A375 (cell line): ENCODE measurements around the gene ZCRB1. TPM values are rescaled to one million over a fixed set of nuclear protein-coding genes. Genes with fewer than 3 reads are reported as not detected.

Source experiments
- small RNA-seq: library from RNA; depleted of rRNA; stranded (forward); fragments of <200 nt; gene quantifications from one replicate; pipeline ENCODE3, GENCODE V24; 2014
- total RNA-seq: library from RNA; depleted of rRNA; stranded (reverse); fragments of >200 nt; shearing (Covaris generic); gene quantifications from 2 replicates; pipeline ENCODE4 v1.2.3, GENCODE V29; 2014; rRNA removed

Gene ZCRB1
- 48.5 and 57.2 TPM in 2 replicates for total RNA-seq

DNA sequence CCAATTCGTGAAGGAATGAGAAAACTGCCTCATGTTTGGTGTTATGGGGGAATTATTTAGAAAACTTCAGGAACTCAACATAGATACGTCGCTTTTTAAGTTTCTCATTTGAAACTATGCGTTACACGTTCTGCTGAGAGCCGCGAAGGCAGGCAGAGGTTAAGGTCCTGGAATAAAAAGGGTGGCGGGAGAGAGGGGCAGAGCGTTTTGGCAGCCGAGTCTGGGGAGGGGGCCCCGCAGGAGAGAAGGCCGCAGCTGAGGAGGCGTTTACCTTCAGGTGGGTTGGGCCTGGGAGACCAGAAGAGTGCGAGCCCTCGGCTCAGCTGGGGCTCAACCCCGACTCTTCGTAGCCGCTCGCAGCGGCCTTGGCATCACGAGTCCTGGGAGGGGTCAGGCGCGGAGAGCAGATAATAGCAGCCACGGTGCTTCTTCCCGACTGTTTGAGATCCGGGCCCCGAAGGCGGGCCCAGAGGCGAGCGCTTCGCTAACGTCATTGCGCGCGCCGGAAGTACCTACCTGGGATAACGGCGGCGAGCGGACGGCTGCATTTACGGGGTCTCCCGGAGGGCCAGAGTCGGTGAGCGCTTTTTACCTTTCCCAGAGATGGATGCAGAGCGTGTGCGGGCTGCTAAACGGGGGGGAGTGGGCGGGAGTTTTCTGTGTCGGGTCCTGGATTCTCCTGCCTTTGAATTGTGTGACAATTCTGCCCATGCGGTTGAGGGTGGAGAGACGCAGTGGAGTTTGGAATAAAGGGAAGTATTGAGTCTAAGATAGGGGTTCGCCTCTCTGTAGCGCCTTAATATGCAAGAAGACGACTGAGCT is at the start of gene ZCRB1, which contains the start of gene PPHLN1:
TSS of gene ZCRB1 (minus strand) at position 442 of the 822 bp plus-strand sequence. CDS start 1,992 bp downstream, outside the sequence.
TSS of gene PPHLN1 (plus strand) at position 515 of the 822 bp plus-strand sequence. CDS start 9,736 bp downstream, outside the sequence.

Small RNAs within 50 kb of the gene (small RNA-seq; reads per million reads assigned to genes)
- gene MIR7851 (not detected), gene RF00090 (not detected)

Other genes with a start within 250 kb of the ZCRB1 start
- 8.2 and 9.8 TPM in 2 replicates for gene GXYLT1, start 181.2 kb downstream of the ZCRB1 start, total RNA-seq
- gene YAF2, start 87.8 kb downstream of the ZCRB1 start, total RNA-seq: 10.6 and 15.5 TPM in 2 replicates
- 60.5 and 77.4 TPM in 2 replicates for gene PPHLN1, start 73 bp upstream of the ZCRB1 start, total RNA-seq